H1 (cell line): ENCODE results near the gene ALDOC. TPM values are rescaled to one million over a fixed set of nuclear protein-coding genes. Genes with fewer than 3 reads are reported as not detected.

Source experiments
- BCL11A ChIP-seq, 2 experiments: IDR thresholded peaks; one replicate each; pipeline ENCODE4 v1.6.1; 2011; ENCODE audit warnings: low read depth in 2 of 2, low read length in 2 of 2, mild to moderate bottlenecking in 2 of 2
- CBX8 ChIP-seq: fragments of 300-800, 300-1000 bp; sonication (generic); IDR thresholded peaks from 2 replicates; pipeline ENCODE4 v1.7.1; 2016; ENCODE audit warnings: low read depth, low read length, borderline replicate concordance
- EGR1 ChIP-seq: IDR thresholded peaks from 2 replicates; pipeline ENCODE4 v1.6.1; 2011; ENCODE audit warnings: low read depth, low read length, borderline replicate concordance
- KDM5A ChIP-seq: fragments of 200-600 bp; IDR thresholded peaks from 2 replicates; pipeline ENCODE4 v1.7.1; 2012; ENCODE audit warnings: mild to moderate bottlenecking, low read length, inconsistent platforms, mixed read lengths
- RXRA ChIP-seq: IDR thresholded peaks from 2 replicates; pipeline ENCODE4 v1.6.1; 2011; ENCODE audit warnings: low read depth, mild to moderate bottlenecking, low read length, moderate library complexity; ENCODE audit not compliant: insufficient read depth
- polyA plus RNA-seq, 7 experiments: library from polyadenylated mRNA; depleted of rRNA in 3 of 7; stranded (reverse) in 5 of 7; unstranded in 2 of 7; fragments of >200 nt in 5 of 7; fragments of 200-250 nt in 2 of 7; gene quantifications; 1 replicate in 5 of 7; 2 replicates in 1 of 7; 4 replicates in 1 of 7; pipeline versions ENCODE4 v1.2.1 to v1.2.3, GENCODE V29; 2011 to 2013; ENCODE audit warnings: missing spikeins in 2 of 7, mixed read lengths in 2 of 7
- total RNA-seq: library from RNA; stranded (reverse); fragmentation: NEBNext Ultra II Directional; extraction: Animal tissue kit (Norgen Biotek cat#: 25700); gene quantifications from 2 replicates; pipeline ENCODE4 v1.2.1, GENCODE V29; 2021
- TF ChIP-seq, protein P1 (sequence below): fragments of 300-600 bp; sonication (generic); IDR thresholded peaks from 2 replicates; pipeline ENCODE4 v1.7.1; 2012; ENCODE audit warnings: low read length, moderate library complexity, mild to moderate bottlenecking, inconsistent platforms; ENCODE audit not compliant: insufficient replicate concordance
- TF ChIP-seq, protein P2 (sequence below): IDR thresholded peaks from 2 replicates; pipeline ENCODE4 v1.6.1; 2012; ENCODE audit warnings: low read length, inconsistent platforms

ALDOC gene
- total and polyA plus RNA-seq, 2 of the 8 experiments (the other 6 are each of a cell fraction or from before 2014, with no cell fraction given) = 51.6 to 103 TPM

DNA sequence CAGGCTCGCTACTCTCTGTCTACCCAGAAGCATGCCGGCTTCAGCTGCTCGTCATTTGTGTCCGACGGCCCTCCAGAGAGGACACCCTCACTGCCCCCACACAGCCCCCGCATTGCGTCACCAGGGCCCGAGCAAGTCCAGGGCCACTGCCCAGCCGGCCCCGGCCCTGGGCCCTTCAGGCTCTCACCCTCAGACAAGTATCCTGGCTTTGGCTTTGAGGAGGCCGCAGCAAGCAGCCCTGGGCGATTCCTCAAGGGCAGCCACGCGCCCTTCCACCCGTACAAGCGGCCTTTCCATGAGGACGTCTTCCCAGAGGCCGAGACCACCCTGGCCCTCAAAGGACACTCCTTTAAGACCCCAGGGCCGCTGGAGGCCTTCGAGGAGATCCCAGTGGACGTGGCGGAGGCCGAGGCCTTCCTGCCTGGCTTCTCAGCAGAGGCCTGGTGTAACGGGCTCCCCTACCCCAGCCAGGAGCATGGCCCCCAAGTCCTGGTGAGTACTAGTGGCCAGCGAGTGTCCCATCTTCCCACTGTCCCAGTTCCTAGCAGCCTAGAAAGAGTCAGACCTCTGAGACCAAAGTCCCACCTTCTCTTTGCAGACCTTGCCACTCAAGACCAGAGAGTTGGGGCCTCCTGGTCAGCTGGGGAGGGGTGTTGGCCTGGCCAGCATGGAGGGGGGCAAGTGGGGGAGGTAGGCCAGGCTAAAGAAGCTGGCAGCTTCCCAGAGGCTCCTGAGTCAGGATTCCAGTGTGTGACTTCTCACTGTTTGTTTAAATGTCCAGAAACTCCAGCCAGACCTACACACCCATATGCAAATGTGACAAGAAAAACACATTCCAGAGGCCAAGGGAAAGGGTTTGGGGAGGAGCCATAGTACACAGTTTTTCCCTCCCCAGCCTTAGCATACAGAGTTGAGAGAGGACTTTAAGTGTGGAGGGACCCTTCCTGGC lies 51.9 kb downstream of the ALDOC start (continued):
- TF ChIP-seq, protein P1, sequence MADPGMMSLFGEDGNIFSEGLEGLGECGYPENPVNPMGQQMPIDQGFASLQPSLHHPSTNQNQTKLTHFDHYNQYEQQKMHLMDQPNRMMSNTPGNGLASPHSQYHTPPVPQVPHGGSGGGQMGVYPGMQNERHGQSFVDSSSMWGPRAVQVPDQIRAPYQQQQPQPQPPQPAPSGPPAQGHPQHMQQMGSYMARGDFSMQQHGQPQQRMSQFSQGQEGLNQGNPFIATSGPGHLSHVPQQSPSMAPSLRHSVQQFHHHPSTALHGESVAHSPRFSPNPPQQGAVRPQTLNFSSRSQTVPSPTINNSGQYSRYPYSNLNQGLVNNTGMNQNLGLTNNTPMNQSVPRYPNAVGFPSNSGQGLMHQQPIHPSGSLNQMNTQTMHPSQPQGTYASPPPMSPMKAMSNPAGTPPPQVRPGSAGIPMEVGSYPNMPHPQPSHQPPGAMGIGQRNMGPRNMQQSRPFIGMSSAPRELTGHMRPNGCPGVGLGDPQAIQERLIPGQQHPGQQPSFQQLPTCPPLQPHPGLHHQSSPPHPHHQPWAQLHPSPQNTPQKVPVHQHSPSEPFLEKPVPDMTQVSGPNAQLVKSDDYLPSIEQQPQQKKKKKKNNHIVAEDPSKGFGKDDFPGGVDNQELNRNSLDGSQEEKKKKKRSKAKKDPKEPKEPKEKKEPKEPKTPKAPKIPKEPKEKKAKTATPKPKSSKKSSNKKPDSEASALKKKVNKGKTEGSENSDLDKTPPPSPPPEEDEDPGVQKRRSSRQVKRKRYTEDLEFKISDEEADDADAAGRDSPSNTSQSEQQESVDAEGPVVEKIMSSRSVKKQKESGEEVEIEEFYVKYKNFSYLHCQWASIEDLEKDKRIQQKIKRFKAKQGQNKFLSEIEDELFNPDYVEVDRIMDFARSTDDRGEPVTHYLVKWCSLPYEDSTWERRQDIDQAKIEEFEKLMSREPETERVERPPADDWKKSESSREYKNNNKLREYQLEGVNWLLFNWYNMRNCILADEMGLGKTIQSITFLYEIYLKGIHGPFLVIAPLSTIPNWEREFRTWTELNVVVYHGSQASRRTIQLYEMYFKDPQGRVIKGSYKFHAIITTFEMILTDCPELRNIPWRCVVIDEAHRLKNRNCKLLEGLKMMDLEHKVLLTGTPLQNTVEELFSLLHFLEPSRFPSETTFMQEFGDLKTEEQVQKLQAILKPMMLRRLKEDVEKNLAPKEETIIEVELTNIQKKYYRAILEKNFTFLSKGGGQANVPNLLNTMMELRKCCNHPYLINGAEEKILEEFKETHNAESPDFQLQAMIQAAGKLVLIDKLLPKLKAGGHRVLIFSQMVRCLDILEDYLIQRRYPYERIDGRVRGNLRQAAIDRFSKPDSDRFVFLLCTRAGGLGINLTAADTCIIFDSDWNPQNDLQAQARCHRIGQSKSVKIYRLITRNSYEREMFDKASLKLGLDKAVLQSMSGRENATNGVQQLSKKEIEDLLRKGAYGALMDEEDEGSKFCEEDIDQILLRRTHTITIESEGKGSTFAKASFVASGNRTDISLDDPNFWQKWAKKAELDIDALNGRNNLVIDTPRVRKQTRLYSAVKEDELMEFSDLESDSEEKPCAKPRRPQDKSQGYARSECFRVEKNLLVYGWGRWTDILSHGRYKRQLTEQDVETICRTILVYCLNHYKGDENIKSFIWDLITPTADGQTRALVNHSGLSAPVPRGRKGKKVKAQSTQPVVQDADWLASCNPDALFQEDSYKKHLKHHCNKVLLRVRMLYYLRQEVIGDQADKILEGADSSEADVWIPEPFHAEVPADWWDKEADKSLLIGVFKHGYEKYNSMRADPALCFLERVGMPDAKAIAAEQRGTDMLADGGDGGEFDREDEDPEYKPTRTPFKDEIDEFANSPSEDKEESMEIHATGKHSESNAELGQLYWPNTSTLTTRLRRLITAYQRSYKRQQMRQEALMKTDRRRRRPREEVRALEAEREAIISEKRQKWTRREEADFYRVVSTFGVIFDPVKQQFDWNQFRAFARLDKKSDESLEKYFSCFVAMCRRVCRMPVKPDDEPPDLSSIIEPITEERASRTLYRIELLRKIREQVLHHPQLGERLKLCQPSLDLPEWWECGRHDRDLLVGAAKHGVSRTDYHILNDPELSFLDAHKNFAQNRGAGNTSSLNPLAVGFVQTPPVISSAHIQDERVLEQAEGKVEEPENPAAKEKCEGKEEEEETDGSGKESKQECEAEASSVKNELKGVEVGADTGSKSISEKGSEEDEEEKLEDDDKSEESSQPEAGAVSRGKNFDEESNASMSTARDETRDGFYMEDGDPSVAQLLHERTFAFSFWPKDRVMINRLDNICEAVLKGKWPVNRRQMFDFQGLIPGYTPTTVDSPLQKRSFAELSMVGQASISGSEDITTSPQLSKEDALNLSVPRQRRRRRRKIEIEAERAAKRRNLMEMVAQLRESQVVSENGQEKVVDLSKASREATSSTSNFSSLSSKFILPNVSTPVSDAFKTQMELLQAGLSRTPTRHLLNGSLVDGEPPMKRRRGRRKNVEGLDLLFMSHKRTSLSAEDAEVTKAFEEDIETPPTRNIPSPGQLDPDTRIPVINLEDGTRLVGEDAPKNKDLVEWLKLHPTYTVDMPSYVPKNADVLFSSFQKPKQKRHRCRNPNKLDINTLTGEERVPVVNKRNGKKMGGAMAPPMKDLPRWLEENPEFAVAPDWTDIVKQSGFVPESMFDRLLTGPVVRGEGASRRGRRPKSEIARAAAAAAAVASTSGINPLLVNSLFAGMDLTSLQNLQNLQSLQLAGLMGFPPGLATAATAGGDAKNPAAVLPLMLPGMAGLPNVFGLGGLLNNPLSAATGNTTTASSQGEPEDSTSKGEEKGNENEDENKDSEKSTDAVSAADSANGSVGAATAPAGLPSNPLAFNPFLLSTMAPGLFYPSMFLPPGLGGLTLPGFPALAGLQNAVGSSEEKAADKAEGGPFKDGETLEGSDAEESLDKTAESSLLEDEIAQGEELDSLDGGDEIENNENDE = no peak
- TF ChIP-seq EGR1 (no peak), RXRA (no peak), KDM5A (no peak), CBX8 (no peak), BCL11A (IDR thresholded peaks at IDR 0.05; ENCODE audit: low read depth in 2 of 2, low read length in 2 of 2) (no peak)
- TF ChIP-seq, protein P2, sequence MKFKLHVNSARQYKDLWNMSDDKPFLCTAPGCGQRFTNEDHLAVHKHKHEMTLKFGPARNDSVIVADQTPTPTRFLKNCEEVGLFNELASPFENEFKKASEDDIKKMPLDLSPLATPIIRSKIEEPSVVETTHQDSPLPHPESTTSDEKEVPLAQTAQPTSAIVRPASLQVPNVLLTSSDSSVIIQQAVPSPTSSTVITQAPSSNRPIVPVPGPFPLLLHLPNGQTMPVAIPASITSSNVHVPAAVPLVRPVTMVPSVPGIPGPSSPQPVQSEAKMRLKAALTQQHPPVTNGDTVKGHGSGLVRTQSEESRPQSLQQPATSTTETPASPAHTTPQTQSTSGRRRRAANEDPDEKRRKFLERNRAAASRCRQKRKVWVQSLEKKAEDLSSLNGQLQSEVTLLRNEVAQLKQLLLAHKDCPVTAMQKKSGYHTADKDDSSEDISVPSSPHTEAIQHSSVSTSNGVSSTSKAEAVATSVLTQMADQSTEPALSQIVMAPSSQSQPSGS = no peak
